Spinal cord (tissue), 10 donors: ENCODE data around the gene CETN2. TPM values are rescaled to one million over a fixed set of nuclear protein-coding genes. Genes with fewer than 3 reads are reported as not detected.
"Not testable (repeated sequence)": the region's sequence is repeated elsewhere in the genome, so short reads cannot be mapped to it uniquely, and the experiment has no call there.

ENCODE experiments used
- DNase-seq, 6 donors: peaks; one replicate each; pipeline versions ENCODE4 v3.0.0 to v3.0.0-alpha.2; 2013 to 2015; ENCODE audit warnings: low spot score in 6 of 6, low read depth in 4 of 6
- H3K27ac ChIP-seq: one replicate; pipeline ENCODE4 v1.5.1; 2013; ENCODE audit warnings: low read depth, low read length, control low read depth
- H3K27me3 ChIP-seq: one replicate; pipeline ENCODE4 v1.6.1; 2013; ENCODE audit warnings: low read length; ENCODE audit not compliant: control insufficient read depth, insufficient read depth
- H3K36me3 ChIP-seq: one replicate; pipeline ENCODE4 v1.6.1; 2013; ENCODE audit warnings: low read length; ENCODE audit not compliant: control insufficient read depth, insufficient read depth
- H3K4me1 ChIP-seq: one replicate; pipeline ENCODE4 v1.6.1; 2013; ENCODE audit warnings: low read length; ENCODE audit not compliant: control insufficient read depth, insufficient read depth
- H3K4me3 ChIP-seq: one replicate; pipeline ENCODE4 v1.5.1; 2013; ENCODE audit warnings: low read depth, low read length, control low read depth
- H3K9me3 ChIP-seq: one replicate; pipeline ENCODE4 v1.6.1; 2013; ENCODE audit warnings: low read length; ENCODE audit not compliant: control insufficient read depth, insufficient read depth
- whole genome bisulfite sequencing: methylation state at CpG from one replicate; pipeline ENCODE4 v1.1.5; 2013; ENCODE audit warnings: missing lambda C conversion rate; ENCODE audit not compliant: insufficient coverage; 5-methylcytosine and 5-hydroxymethylcytosine counted together
- polyA plus RNA-seq, 2 donors: library from polyadenylated mRNA; unstranded; fragments of 120-200 nt; gene quantifications; one replicate each; pipeline ENCODE4 v1.2.1, GENCODE V29; 2013; ENCODE audit not compliant: insufficient read length in 2 of 2
- total RNA-seq, 2 donors: library from RNA; depleted of rRNA in 1 of 2; stranded (reverse); fragments of 120-200 nt in 1 of 2; fragments of >200 nt in 1 of 2; gene quantifications; one replicate each; pipeline versions ENCODE4 v1.2.3 to v1.2.4, GENCODE V29; 2013 to 2014
- donor health status: healthy.

Gene CETN2
- total and polyA plus RNA-seq, 4 donors, result 34.1 to 129 (median 88.3) TPM

GRCh38 chrX:152818356-152818755 is 12.2 kb downstream of the CETN2 start:
- H3K27ac ChIP-seq, result no peak overlapping the region
- no peaks in the 10 kb centered on the region for H3K4me1 ChIP-seq
- 59% methylated on average over 4 of the region's 5 CpGs for WGBS
- no peaks in the 10 kb centered on the region for H3K9me3 ChIP-seq
- no peaks in the 10 kb centered on the region for H3K27me3 ChIP-seq
- no peak overlapping the region for H3K4me3 ChIP-seq
- DNase-seq, result no peak
- no peaks in the 10 kb centered on the region for H3K36me3 ChIP-seq

GRCh38 chrX:152817078-152817764 is 13.3 kb downstream of the CETN2 start:
- no peak overlapping the region for H3K27ac ChIP-seq
- peak in 3 of 6 donors; percentile 26 to 82 (median 64) for DNase-seq
- H3K27me3 ChIP-seq, result no peaks in the 10 kb centered on the region
- WGBS, result 51% methylated on average over 2 of the region's 6 CpGs
- H3K9me3 ChIP-seq, result no peaks in the 10 kb centered on the region
- no peaks in the 10 kb centered on the region for H3K36me3 ChIP-seq
- H3K4me3 ChIP-seq, result no peak overlapping the region
- no peaks in the 10 kb centered on the region for H3K4me1 ChIP-seq

- no peaks in the 10 kb centered on the region for H3K36me3 ChIP-seq
- DNase-seq, result no peak
- H3K4me1 ChIP-seq, result peaks cover 6% of the 10 kb centered on the region
- 72% methylated on average over 5 of the region's 5 CpGs for WGBS
- no peaks in the 10 kb centered on the region for H3K9me3 ChIP-seq
- no peaks in the 10 kb centered on the region for H3K27me3 ChIP-seq
- H3K4me3 ChIP-seq, result no peak overlapping the region
- H3K27ac ChIP-seq, result no peak overlapping the region
Measured at GRCh38 chrX:152814048-152814447, 16.5 kb downstream of the CETN2 start.

GRCh38 chrX:152813206-152813605 is 17.4 kb downstream of the CETN2 start:
- Histone ChIP-seq H3K4me1 (peaks cover 6% of the 10 kb centered on the region), H3K4me3 (no peak overlapping the region), H3K36me3 (no peaks in the 10 kb centered on the region), H3K27ac (no peak overlapping the region), H3K27me3 (no peaks in the 10 kb centered on the region), H3K9me3 (no peaks in the 10 kb centered on the region)
- WGBS, result 34% methylated on average over 5 of the region's 5 CpGs
- DNase-seq, result no peak

- Histone ChIP-seq H3K9me3 (no peaks in the 10 kb centered on the region), H3K36me3 (no peaks in the 10 kb centered on the region), H3K27ac (no peak overlapping the region), H3K4me3 (no peak overlapping the region), H3K4me1 (peaks cover 6% of the 10 kb centered on the region), H3K27me3 (no peaks in the 10 kb centered on the region)
- WGBS, result 40% methylated on average over 4 of the region's 4 CpGs
- peak in 5 of 6 donors; percentile 33 to 94 (median 64) for DNase-seq
Measured at GRCh38 chrX:152810403-152810802, 20.2 kb downstream of the CETN2 start.

- no peak for DNase-seq
- H3K4me3 ChIP-seq, result no peak overlapping the region
- no peak overlapping the region for H3K27ac ChIP-seq
- no peaks in the 10 kb centered on the region for H3K36me3 ChIP-seq
- no peaks in the 10 kb centered on the region for H3K9me3 ChIP-seq
- no peaks in the 10 kb centered on the region for H3K27me3 ChIP-seq
- peaks cover 6% of the 10 kb centered on the region for H3K4me1 ChIP-seq
- 77% methylated on average over 4 of the region's 4 CpGs for WGBS
Measured at GRCh38 chrX:152806035-152806434, 24.5 kb downstream of the CETN2 start.

- Histone ChIP-seq H3K4me1 (no peaks in the 10 kb centered on the region), H3K27me3 (no peaks in the 10 kb centered on the region), H3K9me3 (no peaks in the 10 kb centered on the region), H3K4me3 (no peak overlapping the region), H3K27ac (no peak overlapping the region), H3K36me3 (no peaks in the 10 kb centered on the region)
- WGBS, result no CpG with 5 or more reads among the region's 1 CpG
- DNase-seq, result no peak
Measured at GRCh38 chrX:152798945-152799344, 31.6 kb downstream of the CETN2 start.

GRCh38 chrX:152787062-152787461 is 43.5 kb downstream of the CETN2 start:
- H3K4me1 ChIP-seq, H3K4me3 ChIP-seq, DNase-seq, H3K9me3 ChIP-seq, H3K36me3 ChIP-seq, H3K27ac ChIP-seq, H3K27me3 ChIP-seq: not testable (repeated sequence)
- no CpG with 5 or more reads among the region's 3 CpGs for WGBS
